Right lobe of liver (tissue), 4 donors: ENCODE results near the gene TBXA2R.

Experiments
- CTCF ChIP-seq, 4 donors: fragments of 200-600 bp in 3 of 4; fragments of 450-650 bp in 1 of 4; IDR thresholded peaks; one replicate each; pipeline versions ENCODE4 v1.5.1 to v1.8.0; 2016 to 2022; ENCODE audit warnings: antibody characterized with exemption in 4 of 4, mild to moderate bottlenecking in 2 of 4
- POLR2A ChIP-seq: fragments of 450-650 bp; IDR thresholded peaks from one replicate; pipeline ENCODE4 v1.6.1; 2017; ENCODE audit warnings: antibody characterized with exemption, mild to moderate bottlenecking
- donor health status: DM: no; HTN: no; CAD: no.
- donor health status: DM: no; HTN: no; CAD: no.
- donor health status: DM: no; HTN: yes; CAD: no.

- TF ChIP-seq POLR2A: no peak
- no peak for TF ChIP-seq CTCF (IDR thresholded peaks at IDR 0.05)
Measured at GRCh38 chr19:3638208-3639193, 31.8 kb upstream of the TBXA2R start.
